Effector memory CD4-positive, alpha-beta T cell (primary cell): ENCODE data around the gene COL6A2.
"Not testable (repeated sequence)": the region's sequence is repeated elsewhere in the genome, so short reads cannot be mapped to it uniquely, and the experiment has no call there.

Experiments
- DNase-seq, 3 donors: peaks; one replicate each; pipeline ENCODE4 v3.0.0-alpha.2; 2020
- H3K27ac ChIP-seq: 2 replicates; pipeline ENCODE4 v1.7.0; 2013; ENCODE audit warnings: mild to moderate bottlenecking, low read length, moderate library complexity; ENCODE audit not compliant: insufficient read depth, poor library complexity, severe bottlenecking
- H3K27me3 ChIP-seq: replicated peaks from 2 replicates; pipeline ENCODE4 v1.7.0; 2013; ENCODE audit warnings: mild to moderate bottlenecking, low read length; ENCODE audit not compliant: insufficient read depth, control insufficient read depth, poor library complexity, severe bottlenecking
- H3K36me3 ChIP-seq: 2 replicates; pipeline ENCODE4 v1.7.0; 2013; ENCODE audit warnings: mild to moderate bottlenecking, low read length, moderate library complexity; ENCODE audit not compliant: control insufficient read depth, insufficient read depth
- H3K4me1 ChIP-seq: 2 replicates; pipeline ENCODE4 v1.7.0; 2013; ENCODE audit warnings: low read length, mild to moderate bottlenecking; ENCODE audit not compliant: control insufficient read depth, insufficient read depth, poor library complexity, severe bottlenecking
- H3K4me3 ChIP-seq: 2 replicates; pipeline ENCODE4 v1.7.0; 2013; ENCODE audit warnings: low read length, low read depth, mild to moderate bottlenecking; ENCODE audit not compliant: insufficient read depth, poor library complexity, severe bottlenecking
- H3K9me3 ChIP-seq: 2 replicates; pipeline ENCODE4 v1.7.0; 2013; ENCODE audit warnings: mild to moderate bottlenecking, low read length, moderate library complexity; ENCODE audit not compliant: control insufficient read depth

COL6A2 gene

GRCh38 chr21:46054451-46054881, 43.4 kb upstream of the COL6A2 start:
- H3K27me3 ChIP-seq = peaks cover 11% of the 10 kb centered on the region
- no peak for DNase-seq
- no peak overlapping the region for H3K27ac ChIP-seq
- no peaks in the 10 kb centered on the region for H3K36me3 ChIP-seq
- H3K4me1 ChIP-seq = no peaks in the 10 kb centered on the region
- H3K9me3 ChIP-seq = no peaks in the 10 kb centered on the region
- H3K4me3 ChIP-seq = no peak overlapping the region

- no peaks in the 10 kb centered on the region for H3K9me3 ChIP-seq
- no peak for DNase-seq
- H3K4me1 ChIP-seq = no peaks in the 10 kb centered on the region
- H3K36me3 ChIP-seq = no peaks in the 10 kb centered on the region
- peaks cover 11% of the 10 kb centered on the region for H3K27me3 ChIP-seq
- no peak overlapping the region for H3K4me3 ChIP-seq
- H3K27ac ChIP-seq = no peak overlapping the region
These were observed 42.0 kb upstream of the COL6A2 start for GRCh38 chr21:46055863-46056281.

- no peaks in the 10 kb centered on the region for H3K4me1 ChIP-seq
- H3K4me3 ChIP-seq = no peak overlapping the region
- peaks cover 11% of the 10 kb centered on the region for H3K27me3 ChIP-seq
- H3K27ac ChIP-seq = no peak overlapping the region
- no peaks in the 10 kb centered on the region for H3K9me3 ChIP-seq
- no peaks in the 10 kb centered on the region for H3K36me3 ChIP-seq
- no peak for DNase-seq
These were observed 41.4 kb upstream of the COL6A2 start for GRCh38 chr21:46056450-46056903.

- H3K4me1 ChIP-seq = no peaks in the 10 kb centered on the region
- no peak overlapping the region for H3K4me3 ChIP-seq
- peaks cover 11% of the 10 kb centered on the region for H3K27me3 ChIP-seq
- DNase-seq = no peak
- H3K27ac ChIP-seq = no peak overlapping the region
- H3K9me3 ChIP-seq = peaks cover 3% of the 10 kb centered on the region
- no peaks in the 10 kb centered on the region for H3K36me3 ChIP-seq
These were observed 40.7 kb upstream of the COL6A2 start for GRCh38 chr21:46057111-46057709.

- Histone ChIP-seq H3K4me1 (no peaks in the 10 kb centered on the region), H3K4me3 (no peak overlapping the region)
These were observed 40.1 kb upstream of the COL6A2 start for GRCh38 chr21:46057710-46058241.

GRCh38 chr21:46058431-46059145, 39.3 kb upstream of the COL6A2 start:
- Histone ChIP-seq H3K9me3 (peaks cover 3% of the 10 kb centered on the region), H3K27ac (no peak overlapping the region), H3K4me1 (no peaks in the 10 kb centered on the region), H3K36me3 (no peaks in the 10 kb centered on the region), H3K27me3 (peaks cover 20% of the 10 kb centered on the region), H3K4me3 (no peak overlapping the region)
- DNase-seq = no peak

More at GRCh38 chr21:46057710-46058241, 40.1 kb upstream of the COL6A2 start:
- no peak for DNase-seq
- Histone ChIP-seq H3K36me3 (no peaks in the 10 kb centered on the region), H3K27me3 (peaks cover 15% of the 10 kb centered on the region), H3K27ac (no peak overlapping the region), H3K9me3 (peaks cover 3% of the 10 kb centered on the region)

- peaks cover 20% of the 10 kb centered on the region for H3K27me3 ChIP-seq
- H3K9me3 ChIP-seq = peaks cover 3% of the 10 kb centered on the region
- H3K27ac ChIP-seq = no peak overlapping the region
- no peaks in the 10 kb centered on the region for H3K4me1 ChIP-seq
- DNase-seq = no peak
- H3K36me3 ChIP-seq = no peaks in the 10 kb centered on the region
- H3K4me3 ChIP-seq = no peak overlapping the region
These were observed 38.7 kb upstream of the COL6A2 start for GRCh38 chr21:46059195-46059594.

- H3K4me3 ChIP-seq, H3K4me1 ChIP-seq, DNase-seq, H3K36me3 ChIP-seq, H3K9me3 ChIP-seq, H3K27ac ChIP-seq: not testable (repeated sequence)
- H3K27me3 ChIP-seq = peaks cover 20% of the 10 kb centered on the region
These were observed 38.0 kb upstream of the COL6A2 start for GRCh38 chr21:46059711-46060455.

- Histone ChIP-seq H3K27ac (no peak overlapping the region), H3K9me3 (peaks cover 3% of the 10 kb centered on the region), H3K36me3 (no peaks in the 10 kb centered on the region), H3K27me3 (peaks cover 20% of the 10 kb centered on the region), H3K4me3 (no peak overlapping the region), H3K4me1 (no peaks in the 10 kb centered on the region)
- no peak for DNase-seq
These were observed 37.3 kb upstream of the COL6A2 start for GRCh38 chr21:46060596-46061061.
